GM18520 (cell line): ENCODE measurements around the gene CDC42BPB.

ENCODE experiments used
- ATAC-seq: cut with Tn5 transposase; IDR thresholded peaks from one replicate; pipeline ENCODE4 v1.9.1; 2021; ENCODE audit not compliant: unreplicated experiment

CDC42BPB gene

GRCh38 chr14:103073367-103073875 lies 16.1 kb upstream of the CDC42BPB start:
- no peak for ATAC-seq

GRCh38 chr14:103072595-103073366 lies 15.4 kb upstream of the CDC42BPB start:
- no peak for ATAC-seq

GRCh38 chr14:103071544-103072251 lies 14.3 kb upstream of the CDC42BPB start:
- ATAC-seq: no peak

GRCh38 chr14:103070971-103071542 lies 13.7 kb upstream of the CDC42BPB start:
- ATAC-seq: no peak

- ATAC-seq: no peak
These were observed 13.0 kb upstream of the CDC42BPB start for GRCh38 chr14:103070263-103070885.

GRCh38 chr14:103068351-103069073 lies 11.2 kb upstream of the CDC42BPB start:
- ATAC-seq: no peak

- ATAC-seq: no peak
These were observed 10.0 kb upstream of the CDC42BPB start for GRCh38 chr14:103067231-103067954.

GRCh38 chr14:103066399-103066798 lies 9.1 kb upstream of the CDC42BPB start:
- ATAC-seq: no peak

GRCh38 chr14:103065861-103066260 lies 8.5 kb upstream of the CDC42BPB start:
- ATAC-seq: no peak

GRCh38 chr14:103064978-103065377 lies 7.6 kb upstream of the CDC42BPB start:
- ATAC-seq: no peak

- ATAC-seq: no peak
These were observed 7.1 kb upstream of the CDC42BPB start for GRCh38 chr14:103064436-103064835.

GRCh38 chr14:103061482-103061976 lies 4.2 kb upstream of the CDC42BPB start:
- no peak for ATAC-seq

- no peak for ATAC-seq
These were observed 2.2 kb upstream of the CDC42BPB start for GRCh38 chr14:103059556-103059955.

GRCh38 chr14:103058164-103059055 lies 1.1 kb upstream of the CDC42BPB start:
- no peak for ATAC-seq

- peak; percentile 17 for ATAC-seq
These were observed 349 bp downstream of the CDC42BPB start for GRCh38 chr14:103057028-103057371.

- no peak for ATAC-seq
These were observed 874 bp downstream of the CDC42BPB start for GRCh38 chr14:103056322-103057027.

- no peak for ATAC-seq
These were observed 1.7 kb downstream of the CDC42BPB start for GRCh38 chr14:103055695-103056094.

GRCh38 chr14:103052407-103052806 lies 4.9 kb downstream of the CDC42BPB start:
- ATAC-seq: no peak
